Measurements from ENCODE around the gene ZFTA. TPM values are rescaled to one million over a fixed set of nuclear protein-coding genes. Genes with fewer than 3 reads are reported as not detected.
"Not testable (repeated sequence)": the region's sequence is repeated elsewhere in the genome, so short reads cannot be mapped to it uniquely, and the experiment has no call there.

ZFTA gene
- total RNA-seq, 4 donors from 2014 or later: 6.9 to 18.6 (median 11.8) TPM

- H3K36me3 ChIP-seq: no peaks in the 10 kb centered on the region
- intact Hi-C loops (cut with DNase I; ENCODE audit: low total_unique reads) (no loop called here), in situ Hi-C loops (cut with MboI; ENCODE audit: low sequenced_read_pairs in 4 of 4) (no loop called here)
- H3K27me3 ChIP-seq: no peaks in the 10 kb centered on the region
- ATAC-seq (no peak), DNase-seq (no peak)
- TF ChIP-seq CTCF (IDR thresholded peaks at IDR 0.05 in 4 of 5, conservative IDR thresholded peaks at IDR 0.05 in 1 of 5) (no peak), POLR2A (IDR thresholded peaks at IDR 0.05) (no peak)
- H3K4me3 ChIP-seq: no peak overlapping the region
- no peaks in the 10 kb centered on the region for H3K4me1 ChIP-seq
- H3K9me3 ChIP-seq: no peaks in the 10 kb centered on the region
- H3K27ac ChIP-seq: no peak overlapping the region
Measured at GRCh38 chr11:63782749-63783148, 14.2 kb upstream of the ZFTA start.

GRCh38 chr11:63779039-63779438 lies 10.5 kb upstream of the ZFTA start:
- DNase-seq (no peak), ATAC-seq (no peak)
- Histone ChIP-seq H3K4me3 (no peak overlapping the region), H3K27me3 (no peaks in the 10 kb centered on the region), H3K9me3 (no peaks in the 10 kb centered on the region), H3K36me3 (no peaks in the 10 kb centered on the region), H3K27ac (no peak overlapping the region), H3K4me1 (no peaks in the 10 kb centered on the region)
- intact Hi-C loops (cut with DNase I; ENCODE audit: low total_unique reads): no loop called here
- TF ChIP-seq CTCF (IDR thresholded peaks at IDR 0.05 in 4 of 5, conservative IDR thresholded peaks at IDR 0.05 in 1 of 5) (no peak), POLR2A (IDR thresholded peaks at IDR 0.05) (no peak)
- in situ Hi-C loops (cut with MboI; ENCODE audit: low sequenced_read_pairs in 4 of 4): no loop called here

- no peak for ATAC-seq
- no peak for TF ChIP-seq POLR2A (IDR thresholded peaks at IDR 0.05)
- Histone ChIP-seq H3K27me3 (no peaks in the 10 kb centered on the region), H3K9me3 (no peaks in the 10 kb centered on the region), H3K4me3 (no peak overlapping the region), H3K4me1 (no peaks in the 10 kb centered on the region), H3K27ac (no peak overlapping the region), H3K36me3 (no peaks in the 10 kb centered on the region)
- in situ Hi-C loops (cut with MboI; ENCODE audit: low sequenced_read_pairs in 4 of 4): no loop called here
- intact Hi-C loops (cut with DNase I; ENCODE audit: low total_unique reads): no loop called here
- no peak for DNase-seq
Measured at GRCh38 chr11:63775191-63775590, 6.6 kb upstream of the ZFTA start.

- H3K36me3 ChIP-seq; intact Hi-C loops (cut with DNase I; ENCODE audit: low total_unique reads); H3K4me1 ChIP-seq; H3K27ac ChIP-seq; ATAC-seq; H3K4me3 ChIP-seq; in situ Hi-C loops (cut with MboI; ENCODE audit: low sequenced_read_pairs in 4 of 4); DNase-seq; H3K27me3 ChIP-seq; H3K9me3 ChIP-seq: not testable (repeated sequence)
Measured at GRCh38 chr11:63771741-63772318, 3.3 kb upstream of the ZFTA start.

GRCh38 chr11:63770763-63771162 lies 2.2 kb upstream of the ZFTA start:
- in situ Hi-C loops (cut with MboI; ENCODE audit: low sequenced_read_pairs in 4 of 4): no loop called here
- no peak for TF ChIP-seq POLR2A (IDR thresholded peaks at IDR 0.05)
- no peak for TF ChIP-seq CTCF (IDR thresholded peaks at IDR 0.05 in 4 of 5, conservative IDR thresholded peaks at IDR 0.05 in 1 of 5)
- Histone ChIP-seq H3K27ac (no peak overlapping the region), H3K36me3 (no peaks in the 10 kb centered on the region), H3K4me3 (no peak overlapping the region), H3K9me3 (no peaks in the 10 kb centered on the region), H3K4me1 (peaks cover 10 to 13% of the 10 kb centered on the region in 2 donors), H3K27me3 (no peaks in the 10 kb centered on the region)
- ATAC-seq (no peak), DNase-seq (no peak)
- intact Hi-C loops (cut with DNase I; ENCODE audit: low total_unique reads): no loop called here
